IMR-90 (cell line): Measurements from ENCODE around the gene EIF4G3. TPM values are rescaled to one million over a fixed set of nuclear protein-coding genes. Genes with fewer than 3 reads are reported as not detected.
"Not testable (repeated sequence)": the region's sequence is repeated elsewhere in the genome, so short reads cannot be mapped to it uniquely, and the experiment has no call there.

Experiments
- ATAC-seq: fragments of 200-7000 bp; cut with Tn5 transposase; 2 replicates; pipeline ENCODE4 v1.9.1; 2020; ENCODE audit warnings: low read depth, mild to moderate bottlenecking, moderate library complexity
- BruUV-seq: library from RNA; stranded (reverse); fragments of 400-500 nt; replicated peaks from 2 replicates; lab custom pipeline; 2021; lab: Mats Ljungman, UMichigan
- CTCF ChIA-PET: fragments of 300-600 bp; formaldehyde crosslinking; extraction: SDS; loops from one replicate; lab custom pipeline; 2021; ENCODE audit warnings: antibody characterized with exemption; lab: Yijun Ruan, JAX
- POLR2A ChIA-PET: fragments of 300-600 bp; sonication (Branson Sonifier 250); formaldehyde crosslinking; loops from one replicate; lab custom pipeline; 2022; ENCODE audit warnings: antibody characterized with exemption; ENCODE audit not compliant: unreplicated experiment; lab: Charles Lee
- DNase-seq: peaks from one replicate; pipeline ENCODE4 v3.0.0; 2013
- H2AFZ ChIP-seq: replicated peaks from 2 replicates; pipeline ENCODE3; 2013; ENCODE audit warnings: low read length, mild to moderate bottlenecking; ENCODE audit not compliant: poor library complexity
- H2AK5ac ChIP-seq: 2 replicates; pipeline ENCODE4 v1.6.1; 2013; ENCODE audit warnings: low read depth, low read length, inconsistent platforms
- H2AK9ac ChIP-seq: replicated peaks from 2 replicates; pipeline ENCODE3; 2013; ENCODE audit warnings: mild to moderate bottlenecking, low read depth, low read length, moderate library complexity; ENCODE audit not compliant: poor library complexity
- H2BK120ac ChIP-seq: 2 replicates; pipeline ENCODE4 v1.6.1; 2013; ENCODE audit warnings: low read depth, low read length, inconsistent platforms
- H2BK15ac ChIP-seq: 3 replicates; pipeline ENCODE4 v1.6.1; 2013; ENCODE audit warnings: low read depth, low read length, inconsistent platforms
- H2BK20ac ChIP-seq: 2 replicates; pipeline ENCODE4 v1.6.1; 2013; ENCODE audit warnings: low read depth, mild to moderate bottlenecking, inconsistent platforms, low read length, moderate library complexity
- H2BK5ac ChIP-seq: 2 replicates; pipeline ENCODE4 v1.6.1; 2013; ENCODE audit warnings: mild to moderate bottlenecking, low read depth, low read length, inconsistent platforms; ENCODE audit not compliant: poor library complexity, severe bottlenecking
- H3K14ac ChIP-seq: replicated peaks from 2 replicates; pipeline ENCODE4 v1.6.1; 2013; ENCODE audit warnings: low read depth, low read length, inconsistent platforms
- H3K18ac ChIP-seq: 2 replicates; pipeline ENCODE4 v1.6.1; 2013; ENCODE audit warnings: low read depth, low read length, control low read depth
- H3K23ac ChIP-seq: 2 replicates; pipeline ENCODE4 v1.6.1; 2013; ENCODE audit warnings: low read depth, low read length, inconsistent platforms
- H3K27ac ChIP-seq: 2 replicates; pipeline ENCODE4 v1.5.1; 2013; ENCODE audit warnings: mild to moderate bottlenecking, control low read depth, low read length; ENCODE audit not compliant: insufficient read depth
- H3K27me3 ChIP-seq: 2 replicates; pipeline ENCODE4 v1.6.1; 2013; ENCODE audit warnings: low read length; ENCODE audit not compliant: control insufficient read depth, insufficient read depth
- H3K36me3 ChIP-seq: 2 replicates; pipeline ENCODE4 v1.6.1; 2013; ENCODE audit warnings: low read length, mixed read lengths; ENCODE audit not compliant: control insufficient read depth, insufficient read depth
- H3K4ac ChIP-seq: 2 replicates; pipeline ENCODE4 v1.6.1; 2013; ENCODE audit warnings: low read depth, low read length, inconsistent platforms
- H3K4me1 ChIP-seq: 2 replicates; pipeline ENCODE4 v1.6.1; 2013; ENCODE audit warnings: low read length, mixed read lengths; ENCODE audit not compliant: control insufficient read depth, insufficient read depth
- H3K4me2 ChIP-seq: 2 replicates; pipeline ENCODE4 v1.6.1; 2013; ENCODE audit warnings: low read depth, mild to moderate bottlenecking, control low read depth, low read length, moderate library complexity
- H3K4me3 ChIP-seq: 2 replicates; pipeline ENCODE4 v1.5.1; 2013; ENCODE audit warnings: low read depth, mild to moderate bottlenecking, control low read depth, low read length, moderate library complexity; ENCODE audit not compliant: insufficient read depth
- H3K56ac ChIP-seq: 2 replicates; pipeline ENCODE4 v1.6.1; 2013; ENCODE audit warnings: low read length, inconsistent platforms; ENCODE audit not compliant: insufficient read depth; ENCODE audit errors: extremely low read depth
- H3K79me1 ChIP-seq, 2 experiments: 2 replicates each; pipeline ENCODE4 v1.6.1; 2013; ENCODE audit warnings: low read length in 2 of 2, inconsistent platforms in 1 of 2, low read depth in 1 of 2
- H3K9ac ChIP-seq: 2 replicates; pipeline ENCODE4 v1.6.1; 2013; ENCODE audit warnings: low read depth, low read length, control low read depth
- H3K9me1 ChIP-seq: 2 replicates; pipeline ENCODE4 v1.6.1; 2013; ENCODE audit warnings: low read length, inconsistent platforms; ENCODE audit not compliant: insufficient read depth
- H3K9me3 ChIP-seq: 2 replicates; pipeline ENCODE4 v1.6.1; 2013; ENCODE audit warnings: low read length; ENCODE audit not compliant: control insufficient read depth, insufficient read depth
- H4K20me1 ChIP-seq: 2 replicates; pipeline ENCODE4 v1.6.1; 2013; ENCODE audit warnings: low read length, inconsistent platforms; ENCODE audit not compliant: insufficient read depth
- H4K5ac ChIP-seq: 2 replicates; pipeline ENCODE4 v1.6.1; 2013; ENCODE audit warnings: mild to moderate bottlenecking, low read depth, low read length, control low read depth
- H4K8ac ChIP-seq, 2 experiments: 2 replicates each; pipeline ENCODE4 v1.6.1; 2013; ENCODE audit warnings: low read depth in 2 of 2, low read length in 2 of 2, control low read depth in 1 of 2, inconsistent platforms in 1 of 2
- H4K91ac ChIP-seq: 2 replicates; pipeline ENCODE4 v1.6.1; 2013; ENCODE audit warnings: low read depth, low read length, inconsistent platforms; ENCODE audit not compliant: insufficient read depth
- WGBS, 2 experiments: methylation state at CpG; one replicate each; pipeline versions ENCODE4 v1.1.5 to v1.1.7; 2013; ENCODE audit warnings: missing lambda C conversion rate in 2 of 2; ENCODE audit not compliant: insufficient read length in 1 of 2; ENCODE audit errors: extremely low coverage in 2 of 2; 5-methylcytosine and 5-hydroxymethylcytosine counted together
- dilution Hi-C: fragments of 300-500 bp; cut with HindIII; formaldehyde crosslinking; loops from one replicate; pipeline ENCODE4 v1.14.3; 2018; ENCODE audit warnings: low sequenced_read_pairs; ENCODE audit not compliant: unreplicated experiment
- in situ Hi-C: fragments of 300-500 bp; cut with MboI; formaldehyde crosslinking; loops from 3 replicates; pipeline ENCODE4 v1.14.3; 2019; ENCODE audit warnings: low sequenced_read_pairs, inconsistent platforms, mixed read lengths
- intact Hi-C: fragments of 100-400 bp; cut with micrococcal nuclease; formaldehyde crosslinking; loops from 2 replicates; pipeline ENCODE4 v1.10.0; 2022
- polyA plus RNA-seq, 3 experiments: library from polyadenylated mRNA; depleted of rRNA; stranded (reverse); fragments of >200 nt; gene quantifications; 2 replicates each; pipeline ENCODE4 v1.2.3, GENCODE V29; 2012; ENCODE audit warnings: low replicate concordance in 1 of 3
- total RNA-seq: library from RNA; depleted of rRNA; stranded (reverse); fragments of >200 nt; gene quantifications from 2 replicates; pipeline ENCODE4 v1.2.3, GENCODE V29; 2012

EIF4G3 gene
- total and polyA plus RNA-seq, 2 of the 4 experiments (the other 2 are of a cell fraction): 25.8 to 49.2 TPM

GRCh38 chr1:21190771-21191170 is 14.1 kb upstream of the EIF4G3 start:
- CTCF ChIA-PET: interaction anchor here (0.6 to 1.1 kb wide), 2 partner anchors 20 to 494 kb away, joined by 4 to 5 read pairs; no protein-coding TSS in a partner anchor
- dilution Hi-C loops, H2BK120ac ChIP-seq, H4K20me1 ChIP-seq, H3K27ac ChIP-seq, BruUV-seq, H2BK20ac ChIP-seq, H3K56ac ChIP-seq, H3K9ac ChIP-seq, H2AFZ ChIP-seq, H3K9me1 ChIP-seq, H3K18ac ChIP-seq, H3K23ac ChIP-seq, H4K5ac ChIP-seq, H3K4me1 ChIP-seq, H3K79me1 ChIP-seq, H4K8ac ChIP-seq, H2AK5ac ChIP-seq, H3K36me3 ChIP-seq, ATAC-seq, H3K4me2 ChIP-seq, H2BK15ac ChIP-seq, H3K14ac ChIP-seq, H3K27me3 ChIP-seq, H3K9me3 ChIP-seq, H2AK9ac ChIP-seq, H3K4ac ChIP-seq, H3K4me3 ChIP-seq, DNase-seq, H2BK5ac ChIP-seq, POLR2A ChIA-PET, H4K91ac ChIP-seq: not testable (repeated sequence)
- intact Hi-C loops: loop anchor here (10.0 kb wide), 2 partner anchors 246 to 666 kb away; no protein-coding TSS in a partner anchor
- in situ Hi-C loops: loop anchor here (10.0 kb wide), 2 partner anchors 206 to 406 kb away; partner anchors contain the start of gene HP1BP3
- WGBS, 2 experiments: 60% methylated on average over 1 of the region's 2 CpGs; no CpG with 5 or more reads in 1 of the 2 experiments
